IMR-90 (cell line): ENCODE data around the gene CRY2. TPM values are rescaled to one million over a fixed set of nuclear protein-coding genes. Genes with fewer than 3 reads are reported as not detected.

ENCODE experiments used
- ATAC-seq: fragments of 200-7000 bp; cut with Tn5 transposase; 2 replicates; pipeline ENCODE4 v1.9.1; 2020; ENCODE audit warnings: low read depth, mild to moderate bottlenecking, moderate library complexity
- BruUV-seq: library from RNA; stranded (reverse); fragments of 400-500 nt; replicated peaks from 2 replicates; lab custom pipeline; 2021; lab: Mats Ljungman, UMichigan
- CTCF ChIA-PET: fragments of 300-600 bp; formaldehyde crosslinking; extraction: SDS; loops from one replicate; lab custom pipeline; 2021; ENCODE audit warnings: antibody characterized with exemption; lab: Yijun Ruan, JAX
- POLR2A ChIA-PET: fragments of 300-600 bp; sonication (Branson Sonifier 250); formaldehyde crosslinking; loops from one replicate; lab custom pipeline; 2022; ENCODE audit warnings: antibody characterized with exemption; ENCODE audit not compliant: unreplicated experiment; lab: Charles Lee
- DNase-seq: peaks from one replicate; pipeline ENCODE4 v3.0.0; 2013
- H2AFZ ChIP-seq: replicated peaks from 2 replicates; pipeline ENCODE3; 2013; ENCODE audit warnings: low read length, mild to moderate bottlenecking; ENCODE audit not compliant: poor library complexity
- H2AK5ac ChIP-seq: 2 replicates; pipeline ENCODE4 v1.6.1; 2013; ENCODE audit warnings: low read depth, low read length, inconsistent platforms
- H2AK9ac ChIP-seq: replicated peaks from 2 replicates; pipeline ENCODE3; 2013; ENCODE audit warnings: mild to moderate bottlenecking, low read depth, low read length, moderate library complexity; ENCODE audit not compliant: poor library complexity
- H2BK120ac ChIP-seq: 2 replicates; pipeline ENCODE4 v1.6.1; 2013; ENCODE audit warnings: low read depth, low read length, inconsistent platforms
- H2BK15ac ChIP-seq: 3 replicates; pipeline ENCODE4 v1.6.1; 2013; ENCODE audit warnings: low read depth, low read length, inconsistent platforms
- H2BK20ac ChIP-seq: 2 replicates; pipeline ENCODE4 v1.6.1; 2013; ENCODE audit warnings: low read depth, mild to moderate bottlenecking, inconsistent platforms, low read length, moderate library complexity
- H2BK5ac ChIP-seq: 2 replicates; pipeline ENCODE4 v1.6.1; 2013; ENCODE audit warnings: mild to moderate bottlenecking, low read depth, low read length, inconsistent platforms; ENCODE audit not compliant: poor library complexity, severe bottlenecking
- H3K14ac ChIP-seq: replicated peaks from 2 replicates; pipeline ENCODE4 v1.6.1; 2013; ENCODE audit warnings: low read depth, low read length, inconsistent platforms
- H3K18ac ChIP-seq: 2 replicates; pipeline ENCODE4 v1.6.1; 2013; ENCODE audit warnings: low read depth, low read length, control low read depth
- H3K23ac ChIP-seq: 2 replicates; pipeline ENCODE4 v1.6.1; 2013; ENCODE audit warnings: low read depth, low read length, inconsistent platforms
- H3K27ac ChIP-seq: 2 replicates; pipeline ENCODE4 v1.5.1; 2013; ENCODE audit warnings: mild to moderate bottlenecking, control low read depth, low read length; ENCODE audit not compliant: insufficient read depth
- H3K27me3 ChIP-seq: 2 replicates; pipeline ENCODE4 v1.6.1; 2013; ENCODE audit warnings: low read length; ENCODE audit not compliant: control insufficient read depth, insufficient read depth
- H3K36me3 ChIP-seq: 2 replicates; pipeline ENCODE4 v1.6.1; 2013; ENCODE audit warnings: low read length, mixed read lengths; ENCODE audit not compliant: control insufficient read depth, insufficient read depth
- H3K4ac ChIP-seq: 2 replicates; pipeline ENCODE4 v1.6.1; 2013; ENCODE audit warnings: low read depth, low read length, inconsistent platforms
- H3K4me1 ChIP-seq: 2 replicates; pipeline ENCODE4 v1.6.1; 2013; ENCODE audit warnings: low read length, mixed read lengths; ENCODE audit not compliant: control insufficient read depth, insufficient read depth
- H3K4me2 ChIP-seq: 2 replicates; pipeline ENCODE4 v1.6.1; 2013; ENCODE audit warnings: low read depth, mild to moderate bottlenecking, control low read depth, low read length, moderate library complexity
- H3K4me3 ChIP-seq: 2 replicates; pipeline ENCODE4 v1.5.1; 2013; ENCODE audit warnings: low read depth, mild to moderate bottlenecking, control low read depth, low read length, moderate library complexity; ENCODE audit not compliant: insufficient read depth
- H3K56ac ChIP-seq: 2 replicates; pipeline ENCODE4 v1.6.1; 2013; ENCODE audit warnings: low read length, inconsistent platforms; ENCODE audit not compliant: insufficient read depth; ENCODE audit errors: extremely low read depth
- H3K79me1 ChIP-seq, 2 experiments: 2 replicates each; pipeline ENCODE4 v1.6.1; 2013; ENCODE audit warnings: low read length in 2 of 2, inconsistent platforms in 1 of 2, low read depth in 1 of 2
- H3K9ac ChIP-seq: 2 replicates; pipeline ENCODE4 v1.6.1; 2013; ENCODE audit warnings: low read depth, low read length, control low read depth
- H3K9me1 ChIP-seq: 2 replicates; pipeline ENCODE4 v1.6.1; 2013; ENCODE audit warnings: low read length, inconsistent platforms; ENCODE audit not compliant: insufficient read depth
- H3K9me3 ChIP-seq: 2 replicates; pipeline ENCODE4 v1.6.1; 2013; ENCODE audit warnings: low read length; ENCODE audit not compliant: control insufficient read depth, insufficient read depth
- H4K20me1 ChIP-seq: 2 replicates; pipeline ENCODE4 v1.6.1; 2013; ENCODE audit warnings: low read length, inconsistent platforms; ENCODE audit not compliant: insufficient read depth
- H4K5ac ChIP-seq: 2 replicates; pipeline ENCODE4 v1.6.1; 2013; ENCODE audit warnings: mild to moderate bottlenecking, low read depth, low read length, control low read depth
- H4K8ac ChIP-seq, 2 experiments: 2 replicates each; pipeline ENCODE4 v1.6.1; 2013; ENCODE audit warnings: low read depth in 2 of 2, low read length in 2 of 2, control low read depth in 1 of 2, inconsistent platforms in 1 of 2
- H4K91ac ChIP-seq: 2 replicates; pipeline ENCODE4 v1.6.1; 2013; ENCODE audit warnings: low read depth, low read length, inconsistent platforms; ENCODE audit not compliant: insufficient read depth
- SMC3 ChIP-seq: fragments of 150-350 bp; IDR thresholded peaks from 2 replicates; pipeline ENCODE4 v1.6.1; 2016; ENCODE audit warnings: low read depth, mild to moderate bottlenecking, antibody characterized with exemption, low read length, moderate library complexity
- WGBS, 2 experiments: methylation state at CpG; one replicate each; pipeline versions ENCODE4 v1.1.5 to v1.1.7; 2013; ENCODE audit warnings: missing lambda C conversion rate in 2 of 2; ENCODE audit not compliant: insufficient read length in 1 of 2; ENCODE audit errors: extremely low coverage in 2 of 2; 5-methylcytosine and 5-hydroxymethylcytosine counted together
- dilution Hi-C: fragments of 300-500 bp; cut with HindIII; formaldehyde crosslinking; loops from one replicate; pipeline ENCODE4 v1.14.3; 2018; ENCODE audit warnings: low sequenced_read_pairs; ENCODE audit not compliant: unreplicated experiment
- in situ Hi-C: fragments of 300-500 bp; cut with MboI; formaldehyde crosslinking; loops from 3 replicates; pipeline ENCODE4 v1.14.3; 2019; ENCODE audit warnings: low sequenced_read_pairs, inconsistent platforms, mixed read lengths
- intact Hi-C: fragments of 100-400 bp; cut with micrococcal nuclease; formaldehyde crosslinking; loops from 2 replicates; pipeline ENCODE4 v1.10.0; 2022
- polyA plus RNA-seq, 3 experiments: library from polyadenylated mRNA; depleted of rRNA; stranded (reverse); fragments of >200 nt; gene quantifications; 2 replicates each; pipeline ENCODE4 v1.2.3, GENCODE V29; 2012; ENCODE audit warnings: low replicate concordance in 1 of 3
- total RNA-seq: library from RNA; depleted of rRNA; stranded (reverse); fragments of >200 nt; gene quantifications from 2 replicates; pipeline ENCODE4 v1.2.3, GENCODE V29; 2012

Gene CRY2
- total and polyA plus RNA-seq, 2 of the 4 experiments (the other 2 are of a cell fraction), result 12.2 to 13.1 TPM

DNA sequence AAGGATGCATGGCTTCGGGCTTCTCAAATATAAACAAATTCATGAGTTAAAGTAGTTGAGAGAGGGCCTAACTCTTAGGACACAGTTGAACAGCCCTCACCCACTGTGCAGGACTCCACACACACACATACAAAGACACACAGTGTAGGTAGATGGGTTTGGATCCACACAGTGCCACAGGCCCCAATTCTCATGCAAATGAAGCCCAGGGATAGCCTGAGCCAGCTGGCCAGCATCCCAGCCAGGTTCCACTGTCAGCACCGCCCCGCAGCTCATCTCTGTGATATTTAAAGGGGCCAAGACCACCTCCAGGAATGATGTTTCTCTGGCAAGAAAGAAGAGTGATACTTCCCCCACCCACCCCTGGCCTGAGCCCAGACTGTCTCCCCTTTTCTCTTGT lies 30.7 kb upstream of the CRY2 start:
- peaks cover 1% of the 10 kb centered on the region; the same call in 1 of the 2 replicates for H3K4me1 ChIP-seq
- dilution Hi-C loops, result no loop called here
- POLR2A ChIA-PET, result no interaction called here

More for the DNA sequence above, 30.7 kb upstream of the CRY2 start:
- Histone ChIP-seq H3K9me3 (0 out of 2 replicates have a peak, but pooled peaks cover 2% of the 10 kb centered on the region), H4K91ac (no peak overlapping the region), H3K27ac (no peak overlapping the region), H3K18ac (no peak overlapping the region), H2AFZ (peak overlapping the region; percentile 67), H3K36me3 (peaks cover 10% of the 10 kb centered on the region), H3K56ac (no peak overlapping the region), H2AK5ac (no peak overlapping the region), H3K23ac (no peak overlapping the region), H2BK15ac (no peak overlapping the region), H2BK5ac (no peak overlapping the region), H3K79me1 (peaks cover 0 to 4% of the 10 kb centered on the region in 2 experiments; a peak in 1 of 4 replicates), H2AK9ac (no peak overlapping the region), H3K9ac (no peak overlapping the region), H3K27me3 (no peaks in the 10 kb centered on the region; the same call in 1 of the 2 replicates), H3K4me2 (no peak overlapping the region), H2BK120ac (no peak overlapping the region), H4K5ac (no peak overlapping the region), H3K4ac (no peak overlapping the region), H3K14ac (no peak overlapping the region), H4K8ac (no peak overlapping the region), H3K4me3 (no peak overlapping the region), H3K9me1 (no peaks in the 10 kb centered on the region; the same call in 1 of the 2 replicates), H2BK20ac (no peak overlapping the region), H4K20me1 (peaks cover 4% of the 10 kb centered on the region)
- DNase-seq (no peak), ATAC-seq (no peak)
- intact Hi-C loops, result no loop called here
- in situ Hi-C loops, result loop anchor here (25.0 kb wide), 1 partner anchor 1254 kb away; the partner anchor contains the start of gene CD82
- WGBS, 2 experiments, result no CpG with 5 or more reads among the region's 3 CpGs
- no TSS peak for BruUV-seq
- CTCF ChIA-PET, result interaction anchor here (1.0 kb wide), 1 partner anchor 45 kb away, joined by 3 read pairs; no protein-coding TSS in a partner anchor
- no peak for TF ChIP-seq SMC3
